Karpas-422 (cell line): Measurements from ENCODE around the gene FNDC3B. TPM values are rescaled to one million over a fixed set of nuclear protein-coding genes. Genes with fewer than 3 reads are reported as not detected.

Source experiments
- DNase-seq: peaks from one replicate; pipeline ENCODE4 v3.0.0-alpha.2; 2015
- H2AFZ ChIP-seq: fragments of 200-600 bp; sonication (generic); 2 replicates; pipeline ENCODE4 v1.6.1; 2014; ENCODE audit warnings: antibody characterized with exemption, low read length, mixed read lengths
- H3K27ac ChIP-seq: fragments of 200-600 bp; sonication (generic); 2 replicates; pipeline ENCODE4 v1.5.1; 2014; ENCODE audit warnings: mild to moderate bottlenecking, low read length, moderate library complexity
- H3K27me3 ChIP-seq: fragments of 200-600 bp; sonication (generic); 2 replicates; pipeline ENCODE4 v1.6.1; 2014; ENCODE audit warnings: low read length, mixed read lengths
- H3K36me3 ChIP-seq: fragments of 200-600 bp; sonication (generic); 2 replicates; pipeline ENCODE4 v1.6.1; 2014; ENCODE audit warnings: low read length, mixed read lengths; ENCODE audit not compliant: insufficient read depth
- H3K4me1 ChIP-seq: fragments of 200-600 bp; sonication (generic); 2 replicates; pipeline ENCODE4 v1.6.1; 2014; ENCODE audit warnings: mild to moderate bottlenecking, low read length, mixed read lengths
- H3K4me2 ChIP-seq: fragments of 200-600 bp; sonication (generic); 2 replicates; pipeline ENCODE4 v1.6.1; 2014; ENCODE audit warnings: low read length, low read depth, mild to moderate bottlenecking; ENCODE audit not compliant: poor library complexity, severe bottlenecking
- H3K4me3 ChIP-seq: fragments of 200-600 bp; sonication (generic); 2 replicates; pipeline ENCODE4 v1.5.1; 2014; ENCODE audit warnings: mild to moderate bottlenecking, antibody characterized with exemption, low read length, mixed read lengths
- H3K79me2 ChIP-seq: fragments of 200-600 bp; sonication (generic); 2 replicates; pipeline ENCODE4 v1.6.1; 2014; ENCODE audit warnings: mild to moderate bottlenecking, low read length, mixed read lengths
- H3K9ac ChIP-seq: fragments of 200-600 bp; sonication (generic); 2 replicates; pipeline ENCODE4 v1.6.0; 2014; ENCODE audit warnings: low read length
- H3K9me2 ChIP-seq: fragments of 200-600 bp; sonication (generic), shearing (Covaris generic); replicated peaks from 2 replicates; pipeline ENCODE4 v1.6.0; 2014; ENCODE audit warnings: mild to moderate bottlenecking, low read length, moderate library complexity; ENCODE audit not compliant: insufficient read depth
- H3K9me3 ChIP-seq: fragments of 300-700, 200-600 bp; sonication (generic); 2 replicates; pipeline ENCODE4 v1.6.1; 2014; ENCODE audit warnings: low read length, mixed read lengths
- H4K20me1 ChIP-seq: fragments of 200-600 bp; sonication (generic); 2 replicates; pipeline ENCODE4 v1.6.1; 2014; ENCODE audit warnings: mild to moderate bottlenecking, antibody characterized with exemption, low read length, low read depth; ENCODE audit not compliant: insufficient read depth
- total RNA-seq: library from RNA; depleted of rRNA; stranded (reverse); fragments of >200 nt; shearing (Covaris generic); gene quantifications from 2 replicates; pipeline ENCODE4 v1.2.3, GENCODE V29; 2014; ENCODE audit warnings: low replicate concordance

The FNDC3B gene
- total RNA-seq, 1 experiment from 2014 or later, result 2.6 TPM

DNA sequence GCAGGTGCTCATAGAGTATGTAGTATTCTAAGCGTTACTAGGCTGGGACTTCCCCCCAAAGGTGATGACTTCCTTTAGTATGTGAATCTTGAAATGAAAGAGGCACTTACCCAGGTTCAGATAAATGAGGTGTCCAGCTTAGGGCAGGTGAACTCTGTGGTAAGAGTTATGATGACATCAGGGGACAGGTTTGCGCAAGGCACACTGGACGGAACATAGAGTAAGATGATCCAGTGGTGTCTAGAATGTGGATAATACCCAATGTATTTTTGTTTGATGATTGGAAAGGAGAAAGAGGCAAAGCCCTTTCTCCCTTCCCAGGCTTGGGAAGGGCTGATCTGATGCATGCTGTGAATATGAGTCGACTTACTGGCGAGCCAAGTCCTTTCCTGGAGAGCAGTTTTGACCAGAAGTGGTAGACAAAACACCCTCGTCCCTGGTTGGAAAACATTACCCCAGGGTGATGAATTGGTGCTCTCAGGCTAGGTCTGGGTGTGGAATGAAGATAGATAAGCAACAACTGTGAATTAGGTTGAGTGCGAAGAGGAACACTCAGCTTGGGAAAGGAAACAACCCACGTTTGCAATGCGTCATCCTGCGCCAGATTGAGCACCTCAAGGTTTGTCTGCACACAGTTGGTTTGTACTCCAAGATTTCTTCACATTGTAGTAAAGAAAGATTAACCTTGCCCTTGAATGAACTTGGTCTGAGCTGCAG, 284.7 kb downstream of the FNDC3B start:
- Histone ChIP-seq H3K36me3 (no peaks in the 10 kb centered on the region), H4K20me1 (no peaks in the 10 kb centered on the region), H3K4me1 (no peaks in the 10 kb centered on the region), H3K9me3 (no peaks in the 10 kb centered on the region), H3K9ac (no peak overlapping the region), H3K4me2 (no peak overlapping the region), H3K79me2 (no peaks in the 10 kb centered on the region), H3K4me3 (no peak overlapping the region), H2AFZ (no peak overlapping the region), H3K27ac (no peak overlapping the region), H3K27me3 (no peaks in the 10 kb centered on the region), H3K9me2 (no peaks in the 10 kb centered on the region)
- no peak for DNase-seq

DNA sequence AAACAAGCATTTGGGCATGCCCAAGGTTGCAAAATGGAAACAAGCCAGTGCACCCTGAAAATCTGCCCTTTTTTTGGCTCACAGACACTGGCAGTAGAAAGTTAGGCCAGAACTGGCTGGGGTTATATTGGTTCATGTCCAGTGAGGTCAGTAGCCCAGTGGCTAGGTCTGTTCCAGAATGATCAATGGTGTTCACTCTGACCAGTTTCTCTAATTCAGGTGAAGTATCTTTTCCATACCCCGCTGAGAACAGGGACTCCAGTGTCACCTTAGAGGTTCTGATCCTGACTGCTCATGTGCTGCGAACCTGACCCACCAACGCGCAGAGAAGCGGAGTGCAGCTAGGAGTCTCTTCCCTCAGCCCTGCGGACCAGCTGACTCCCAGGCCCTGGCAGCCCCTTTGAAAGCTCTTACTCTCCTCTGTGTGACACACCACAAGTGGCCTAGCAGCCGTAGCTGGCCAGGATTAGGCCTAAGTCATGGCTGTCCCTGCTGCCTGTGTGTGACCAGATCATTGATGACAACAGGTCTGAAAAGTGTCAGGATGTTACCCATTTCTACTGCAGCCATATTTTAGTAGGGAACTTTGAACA, 285.3 kb downstream of the FNDC3B start:
- no peak overlapping the region for H2AFZ ChIP-seq
- no peaks in the 10 kb centered on the region for H4K20me1 ChIP-seq
- no peak overlapping the region for H3K4me2 ChIP-seq
- H3K9me2 ChIP-seq, result no peaks in the 10 kb centered on the region
- no peaks in the 10 kb centered on the region for H3K36me3 ChIP-seq
- no peaks in the 10 kb centered on the region for H3K27me3 ChIP-seq
- no peak overlapping the region for H3K4me3 ChIP-seq
- no peaks in the 10 kb centered on the region for H3K4me1 ChIP-seq
- no peak overlapping the region for H3K27ac ChIP-seq
- no peaks in the 10 kb centered on the region for H3K79me2 ChIP-seq
- H3K9me3 ChIP-seq, result no peaks in the 10 kb centered on the region
- no peak overlapping the region for H3K9ac ChIP-seq
- DNase-seq, result no peak

DNA sequence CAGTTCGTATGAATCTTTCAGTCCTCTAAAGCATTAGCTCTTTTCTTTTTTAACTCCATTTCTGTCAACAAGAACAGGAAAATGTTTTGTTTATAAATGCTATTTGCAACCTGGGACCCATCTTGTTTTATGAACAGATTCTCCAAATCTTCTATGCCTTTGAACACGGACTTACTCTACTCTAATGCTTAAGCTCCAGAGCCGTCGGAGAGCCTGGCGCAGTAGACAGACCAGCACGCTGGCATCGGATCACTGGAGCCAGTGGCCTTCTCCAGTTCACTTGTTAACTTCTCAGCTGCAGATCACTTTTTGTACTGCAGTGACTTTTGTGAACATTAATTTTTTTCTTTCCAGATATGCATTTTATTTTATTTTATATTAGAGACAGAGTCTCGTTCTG, 286.1 kb downstream of the FNDC3B start:
- no peaks in the 10 kb centered on the region for H3K27me3 ChIP-seq
- no peaks in the 10 kb centered on the region for H3K79me2 ChIP-seq
- no peak for DNase-seq
- H2AFZ ChIP-seq, result no peak overlapping the region
- H4K20me1 ChIP-seq, result no peaks in the 10 kb centered on the region
- H3K27ac ChIP-seq, result no peak overlapping the region
- H3K4me1 ChIP-seq, result no peaks in the 10 kb centered on the region
- H3K9me2 ChIP-seq, result no peaks in the 10 kb centered on the region
- no peak overlapping the region for H3K4me2 ChIP-seq
- no peak overlapping the region for H3K4me3 ChIP-seq
- no peaks in the 10 kb centered on the region for H3K9me3 ChIP-seq
- H3K9ac ChIP-seq, result no peak overlapping the region
- H3K36me3 ChIP-seq, result no peaks in the 10 kb centered on the region

- H3K9me2 ChIP-seq, result no peaks in the 10 kb centered on the region
- H3K9me3 ChIP-seq, result no peaks in the 10 kb centered on the region
- H3K4me2 ChIP-seq, result no peak overlapping the region
- no peak overlapping the region for H3K9ac ChIP-seq
- DNase-seq, result no peak
- no peaks in the 10 kb centered on the region for H3K27me3 ChIP-seq
- no peaks in the 10 kb centered on the region for H4K20me1 ChIP-seq
- H3K79me2 ChIP-seq, result no peaks in the 10 kb centered on the region
- H3K4me1 ChIP-seq, result no peaks in the 10 kb centered on the region
- no peaks in the 10 kb centered on the region for H3K36me3 ChIP-seq
- H3K27ac ChIP-seq, result no peak overlapping the region
- no peak overlapping the region for H3K4me3 ChIP-seq
- no peak overlapping the region for H2AFZ ChIP-seq
These were observed 287.6 kb downstream of the FNDC3B start for GRCh38 chr3:172326993-172327392.

- Histone ChIP-seq H3K4me1 (no peaks in the 10 kb centered on the region), H2AFZ (no peak overlapping the region), H3K27me3 (no peaks in the 10 kb centered on the region), H3K4me3 (no peak overlapping the region), H4K20me1 (no peaks in the 10 kb centered on the region), H3K4me2 (no peak overlapping the region), H3K9me2 (no peaks in the 10 kb centered on the region), H3K36me3 (no peaks in the 10 kb centered on the region), H3K9me3 (no peaks in the 10 kb centered on the region), H3K9ac (no peak overlapping the region), H3K27ac (no peak overlapping the region), H3K79me2 (no peaks in the 10 kb centered on the region)
- DNase-seq, result no peak
These were observed 288.9 kb downstream of the FNDC3B start for GRCh38 chr3:172328282-172328681.

GRCh38 chr3:172329070-172329469, 289.7 kb downstream of the FNDC3B start:
- DNase-seq, result no peak

GRCh38 chr3:172330413-172330812, 291.0 kb downstream of the FNDC3B start:
- Histone ChIP-seq H4K20me1 (no peaks in the 10 kb centered on the region), H3K79me2 (no peaks in the 10 kb centered on the region), H3K36me3 (no peaks in the 10 kb centered on the region), H3K27me3 (no peaks in the 10 kb centered on the region), H3K9me3 (no peaks in the 10 kb centered on the region), H3K4me2 (no peak overlapping the region), H3K27ac (no peak overlapping the region), H2AFZ (no peak overlapping the region), H3K4me3 (no peak overlapping the region), H3K9me2 (no peaks in the 10 kb centered on the region), H3K4me1 (no peaks in the 10 kb centered on the region), H3K9ac (no peak overlapping the region)
- no peak for DNase-seq

More at GRCh38 chr3:172329070-172329469, 289.7 kb downstream of the FNDC3B start:
- no peak overlapping the region for H3K9ac ChIP-seq
- no peaks in the 10 kb centered on the region for H3K27me3 ChIP-seq
- H3K9me3 ChIP-seq, result no peaks in the 10 kb centered on the region
- no peaks in the 10 kb centered on the region for H3K36me3 ChIP-seq
- no peak overlapping the region for H3K27ac ChIP-seq
- H3K4me1 ChIP-seq, result no peaks in the 10 kb centered on the region
- no peak overlapping the region for H3K4me2 ChIP-seq
- H4K20me1 ChIP-seq, result no peaks in the 10 kb centered on the region
- H3K9me2 ChIP-seq, result no peaks in the 10 kb centered on the region
- no peak overlapping the region for H3K4me3 ChIP-seq
- H2AFZ ChIP-seq, result no peak overlapping the region
- no peaks in the 10 kb centered on the region for H3K79me2 ChIP-seq

DNA sequence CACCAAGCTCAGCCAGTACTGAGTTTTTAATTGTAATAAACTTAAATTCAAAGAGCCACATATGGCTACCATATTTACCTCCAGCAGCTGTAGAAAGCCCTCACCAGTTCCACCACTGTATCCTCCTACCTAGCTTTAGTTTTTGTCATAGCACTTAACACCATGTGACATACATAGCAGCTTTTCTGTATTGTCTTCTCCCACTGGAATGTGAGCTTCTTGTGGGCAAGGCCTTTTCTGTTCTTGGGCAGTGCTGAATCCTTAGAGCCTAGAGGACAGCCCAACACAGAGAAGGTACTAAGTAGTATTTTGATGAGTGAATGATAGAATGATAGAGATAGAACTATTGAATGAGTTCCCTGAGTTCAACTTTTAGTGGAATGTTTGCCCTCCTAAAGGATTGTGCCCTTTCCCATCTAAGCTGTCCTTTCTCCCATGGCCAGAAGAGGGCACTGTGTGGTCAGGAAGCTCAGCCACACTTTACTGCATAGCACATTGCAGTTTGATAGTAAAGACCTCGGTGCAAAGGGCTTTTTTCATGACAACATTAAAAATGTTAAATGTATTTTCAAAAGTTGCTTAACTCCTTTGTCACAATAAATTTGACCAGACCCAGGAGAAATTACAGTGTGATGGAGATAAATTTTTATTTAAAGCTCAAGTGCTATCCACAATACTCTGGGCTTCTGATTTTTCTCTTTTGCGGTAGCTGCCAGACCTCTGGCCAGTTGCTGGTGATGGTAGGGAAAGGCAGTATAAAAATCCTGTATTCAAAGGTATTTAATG, 293.1 kb downstream of the FNDC3B start:
- H3K36me3 ChIP-seq, result no peaks in the 10 kb centered on the region
- H2AFZ ChIP-seq, result no peak overlapping the region
- no peak overlapping the region for H3K9ac ChIP-seq
- no peaks in the 10 kb centered on the region for H3K9me2 ChIP-seq
- no peak overlapping the region for H3K27ac ChIP-seq
- no peaks in the 10 kb centered on the region for H3K9me3 ChIP-seq
- no peak overlapping the region for H3K4me2 ChIP-seq
- H3K4me1 ChIP-seq, result no peaks in the 10 kb centered on the region
- H4K20me1 ChIP-seq, result no peaks in the 10 kb centered on the region
- H3K27me3 ChIP-seq, result no peaks in the 10 kb centered on the region
- H3K4me3 ChIP-seq, result no peak overlapping the region
- DNase-seq, result peak; percentile 70
- no peaks in the 10 kb centered on the region for H3K79me2 ChIP-seq
